Breast epithelium (tissue), 3 donors: ENCODE data around the gene TANGO6.

Experiments
- POLR2A ChIP-seq: fragments of 450-650 bp; IDR thresholded peaks from one replicate; pipeline ENCODE4 v1.6.1; 2016; ENCODE audit warnings: antibody characterized with exemption, mild to moderate bottlenecking, moderate library complexity
- POLR2AphosphoS5 ChIP-seq, 3 donors: sonication (generic); formaldehyde crosslinking; IDR thresholded peaks; one replicate each; pipeline ENCODE4 v1.6.1; 2017; ENCODE audit warnings: antibody characterized with exemption in 3 of 3
- TF ChIP-seq, protein P1 (sequence below), 3 donors: fragments of 450-650 bp; IDR thresholded peaks; one replicate each; pipeline ENCODE4 v1.5.1; 2016 to 2017; ENCODE audit warnings: antibody characterized with exemption in 3 of 3, mild to moderate bottlenecking in 3 of 3, moderate library complexity in 3 of 3

DNA sequence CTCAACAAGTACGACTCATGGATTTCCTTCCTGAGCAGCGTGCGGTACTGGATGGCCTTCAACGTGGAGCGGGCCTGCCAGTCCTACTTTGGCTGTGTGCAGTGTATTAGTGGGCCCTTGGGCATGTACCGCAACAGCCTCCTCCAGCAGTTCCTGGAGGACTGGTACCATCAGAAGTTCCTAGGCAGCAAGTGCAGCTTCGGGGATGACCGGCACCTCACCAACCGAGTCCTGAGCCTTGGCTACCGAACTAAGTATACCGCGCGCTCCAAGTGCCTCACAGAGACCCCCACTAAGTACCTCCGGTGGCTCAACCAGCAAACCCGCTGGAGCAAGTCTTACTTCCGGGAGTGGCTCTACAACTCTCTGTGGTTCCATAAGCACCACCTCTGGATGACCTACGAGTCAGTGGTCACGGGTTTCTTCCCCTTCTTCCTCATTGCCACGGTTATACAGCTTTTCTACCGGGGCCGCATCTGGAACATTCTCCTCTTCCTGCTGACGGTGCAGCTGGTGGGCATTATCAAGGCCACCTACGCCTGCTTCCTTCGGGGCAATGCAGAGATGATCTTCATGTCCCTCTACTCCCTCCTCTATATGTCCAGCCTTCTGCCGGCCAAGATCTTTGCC lies 271.1 kb downstream of the TANGO6 start:
- TF ChIP-seq, protein P1, sequence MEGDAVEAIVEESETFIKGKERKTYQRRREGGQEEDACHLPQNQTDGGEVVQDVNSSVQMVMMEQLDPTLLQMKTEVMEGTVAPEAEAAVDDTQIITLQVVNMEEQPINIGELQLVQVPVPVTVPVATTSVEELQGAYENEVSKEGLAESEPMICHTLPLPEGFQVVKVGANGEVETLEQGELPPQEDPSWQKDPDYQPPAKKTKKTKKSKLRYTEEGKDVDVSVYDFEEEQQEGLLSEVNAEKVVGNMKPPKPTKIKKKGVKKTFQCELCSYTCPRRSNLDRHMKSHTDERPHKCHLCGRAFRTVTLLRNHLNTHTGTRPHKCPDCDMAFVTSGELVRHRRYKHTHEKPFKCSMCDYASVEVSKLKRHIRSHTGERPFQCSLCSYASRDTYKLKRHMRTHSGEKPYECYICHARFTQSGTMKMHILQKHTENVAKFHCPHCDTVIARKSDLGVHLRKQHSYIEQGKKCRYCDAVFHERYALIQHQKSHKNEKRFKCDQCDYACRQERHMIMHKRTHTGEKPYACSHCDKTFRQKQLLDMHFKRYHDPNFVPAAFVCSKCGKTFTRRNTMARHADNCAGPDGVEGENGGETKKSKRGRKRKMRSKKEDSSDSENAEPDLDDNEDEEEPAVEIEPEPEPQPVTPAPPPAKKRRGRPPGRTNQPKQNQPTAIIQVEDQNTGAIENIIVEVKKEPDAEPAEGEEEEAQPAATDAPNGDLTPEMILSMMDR (IDR thresholded peaks at IDR 0.05), result no peak
- TF ChIP-seq POLR2AphosphoS5 (IDR thresholded peaks at IDR 0.05) (no peak), POLR2A (no peak)
